ENCODE measurements around the gene COL7A1. TPM values are rescaled to one million over a fixed set of nuclear protein-coding genes. Genes with fewer than 3 reads are reported as not detected.
A peak's percentile ranks its signal among the peaks of the same experiment; 100 is the strongest.

Gene COL7A1
- total and polyA plus RNA-seq, 2 of the 13 experiments (the other 11 are each of a cell fraction or from before 2014, with no cell fraction given) = 2.7 to 11.7 TPM

DNA sequence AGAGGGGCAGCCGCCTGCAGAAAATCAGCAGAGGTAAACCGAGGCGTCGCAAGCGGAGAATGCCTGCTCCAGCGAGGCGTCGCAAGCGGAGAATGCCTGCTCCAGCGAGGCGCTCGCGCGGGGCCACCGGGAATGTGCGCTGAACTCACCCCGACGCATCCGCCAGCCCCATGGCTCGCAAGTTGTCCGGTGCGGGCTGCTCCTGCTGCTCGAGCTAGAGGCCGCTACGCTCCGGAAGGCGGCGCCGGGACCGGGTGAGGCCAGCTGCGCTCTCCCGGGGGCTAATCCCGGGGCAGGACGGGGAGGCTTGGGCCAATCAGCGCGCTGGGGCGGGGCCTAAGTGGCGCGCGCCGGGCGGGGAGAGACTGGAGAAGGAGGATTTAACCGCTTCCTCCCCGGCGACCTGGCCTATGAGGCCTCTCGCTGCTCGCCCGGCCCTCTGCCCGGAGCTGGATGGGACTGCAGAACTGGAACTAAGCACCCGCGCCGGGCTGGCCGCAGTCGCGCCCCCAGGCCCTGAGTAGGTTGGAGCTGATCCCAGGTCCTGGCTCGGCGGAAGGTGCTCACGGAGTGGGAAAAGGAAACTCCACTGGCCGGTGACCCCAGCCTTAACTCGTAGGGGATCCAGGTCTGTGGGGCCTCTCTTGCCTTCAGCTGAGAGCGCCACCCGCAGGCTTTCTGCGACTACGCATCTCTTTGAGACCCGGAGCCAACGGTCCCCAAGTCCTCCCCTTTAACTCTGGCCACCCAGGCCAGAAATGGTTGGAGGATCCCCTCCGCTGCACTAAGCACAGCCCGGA, 40.3 kb upstream of the COL7A1 start, which contains the start of gene SLC26A6 (continued):
- TF ChIP-seq U2AF2 (IDR thresholded peaks at IDR 0.05; ENCODE audit: low read depth, low read length) = no peak
- TF ChIP-seq, protein P1, sequence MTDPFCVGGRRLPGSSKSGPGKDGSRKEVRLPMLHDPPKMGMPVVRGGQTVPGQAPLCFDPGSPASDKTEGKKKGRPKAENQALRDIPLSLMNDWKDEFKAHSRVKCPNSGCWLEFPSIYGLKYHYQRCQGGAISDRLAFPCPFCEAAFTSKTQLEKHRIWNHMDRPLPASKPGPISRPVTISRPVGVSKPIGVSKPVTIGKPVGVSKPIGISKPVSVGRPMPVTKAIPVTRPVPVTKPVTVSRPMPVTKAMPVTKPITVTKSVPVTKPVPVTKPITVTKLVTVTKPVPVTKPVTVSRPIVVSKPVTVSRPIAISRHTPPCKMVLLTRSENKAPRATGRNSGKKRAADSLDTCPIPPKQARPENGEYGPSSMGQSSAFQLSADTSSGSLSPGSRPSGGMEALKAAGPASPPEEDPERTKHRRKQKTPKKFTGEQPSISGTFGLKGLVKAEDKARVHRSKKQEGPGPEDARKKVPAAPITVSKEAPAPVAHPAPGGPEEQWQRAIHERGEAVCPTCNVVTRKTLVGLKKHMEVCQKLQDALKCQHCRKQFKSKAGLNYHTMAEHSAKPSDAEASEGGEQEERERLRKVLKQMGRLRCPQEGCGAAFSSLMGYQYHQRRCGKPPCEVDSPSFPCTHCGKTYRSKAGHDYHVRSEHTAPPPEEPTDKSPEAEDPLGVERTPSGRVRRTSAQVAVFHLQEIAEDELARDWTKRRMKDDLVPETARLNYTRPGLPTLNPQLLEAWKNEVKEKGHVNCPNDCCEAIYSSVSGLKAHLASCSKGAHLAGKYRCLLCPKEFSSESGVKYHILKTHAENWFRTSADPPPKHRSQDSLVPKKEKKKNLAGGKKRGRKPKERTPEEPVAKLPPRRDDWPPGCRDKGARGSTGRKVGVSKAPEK (CRISPR knock-in tag; IDR thresholded peaks at IDR 0.05; ENCODE audit: borderline replicate concordance) = no peak
- TF ChIP-seq ZC3H13 (CRISPR knock-in tag; IDR thresholded peaks at IDR 0.05) = peak; percentile 94
- no peak for TF ChIP-seq ZNF432 (CRISPR knock-in tag; IDR thresholded peaks at IDR 0.05; ENCODE audit: borderline replicate concordance)
- TF ChIP-seq ZNF83 (CRISPR knock-in tag; IDR thresholded peaks at IDR 0.05; ENCODE audit: borderline replicate concordance) = no peak
- TF ChIP-seq HNRNPUL1 (IDR thresholded peaks at IDR 0.05; ENCODE audit: low read depth, low read length) = no peak
- 0 out of 2 replicates have a peak, but pooled peaks have one; percentile 27 for TF ChIP-seq ZMAT3 (CRISPR knock-in tag; conservative IDR thresholded peaks at IDR 0.05)
- peak; percentile 84 for TF ChIP-seq ZNF501 (CRISPR knock-in tag; IDR thresholded peaks at IDR 0.05)
- 0 out of 2 replicates have a peak, but pooled peaks have one; percentile 9 for TF ChIP-seq CAMTA2 (CRISPR knock-in tag; IDR thresholded peaks at IDR 0.05; ENCODE audit: borderline replicate concordance)

Measured in HepG2 (cell line).